Measurements from ENCODE around the gene PWP2.
"Not testable (repeated sequence)": the region's sequence is repeated elsewhere in the genome, so short reads cannot be mapped to it uniquely, and the experiment has no call there.

PWP2 gene

DNA sequence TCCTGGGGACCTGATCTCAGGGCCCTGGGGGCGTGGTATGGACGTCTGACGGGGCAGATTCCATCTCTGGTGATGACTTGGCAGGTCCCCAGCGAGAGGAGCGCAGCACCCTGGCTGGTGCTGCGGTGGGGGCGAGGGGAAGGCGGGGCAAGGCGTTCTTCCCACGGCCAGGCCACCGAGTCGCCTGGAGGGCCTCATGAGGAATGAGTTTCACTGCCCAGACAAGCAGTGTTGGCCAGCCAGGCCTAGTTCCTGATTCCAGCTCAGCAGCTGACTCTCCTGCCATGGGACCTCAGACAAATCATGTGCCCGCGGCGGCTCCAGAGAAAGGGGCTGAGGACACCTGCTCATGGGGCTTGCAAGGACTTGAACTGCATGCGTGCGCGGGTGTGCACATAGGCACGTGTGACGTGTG lies 47.6 kb downstream of the PWP2 start:
- whole genome bisulfite sequencing, 2 experiments (ENCODE audit: insufficient coverage in 2 of 2): no CpG with 5 or more reads among the region's 20 CpGs

DNA sequence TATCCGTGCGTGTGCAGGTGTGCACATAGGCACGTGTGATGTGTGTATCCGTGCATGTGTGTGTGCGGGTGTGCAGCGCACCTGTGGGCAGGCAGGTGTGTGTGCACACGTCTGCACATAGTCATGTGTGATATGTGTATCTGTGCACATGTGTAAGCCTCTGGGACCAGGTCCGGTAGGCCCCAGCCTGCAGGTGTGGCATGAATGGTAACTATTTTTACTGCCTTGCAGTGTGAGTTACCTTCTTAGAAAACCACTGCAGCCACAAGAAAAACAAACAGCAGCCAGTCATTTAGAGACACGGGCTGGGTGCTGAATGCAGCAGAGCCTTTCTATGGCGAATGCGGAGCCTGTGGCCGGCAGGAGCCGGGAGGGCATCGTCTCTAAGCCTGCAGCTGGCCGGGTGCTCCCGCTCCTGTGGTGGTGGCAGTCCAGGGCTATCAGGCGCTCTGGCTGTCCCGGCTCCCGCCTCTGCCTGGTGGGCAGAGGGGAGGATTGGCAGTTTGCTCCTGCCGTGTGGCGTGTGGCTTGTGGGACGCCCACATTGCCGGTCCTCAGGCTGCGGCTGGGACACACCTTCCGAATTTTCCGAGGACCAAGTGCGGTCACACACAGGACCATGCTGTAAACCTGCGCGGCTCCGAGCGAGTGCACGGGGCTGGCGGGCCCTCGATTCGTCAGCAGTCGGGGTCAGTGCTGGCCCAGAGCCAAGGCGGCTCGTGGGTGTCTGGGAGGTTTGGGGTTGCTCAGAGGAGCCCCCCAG lies 48.2 kb downstream of the PWP2 start:
- not testable (repeated sequence) for H3K4me3 ChIP-seq (ENCODE audit: extremely low read depth, insufficient read depth, low read length, poor library complexity, severe bottlenecking); H3K36me3 ChIP-seq (ENCODE audit: control insufficient read depth, insufficient read depth, low read length); H3K9me3 ChIP-seq (ENCODE audit: control insufficient read depth, low read length); H3K27ac ChIP-seq (ENCODE audit: low read depth, low read length, severe bottlenecking); H3K4me1 ChIP-seq (ENCODE audit: control insufficient read depth, insufficient read depth, low read length, poor library complexity, severe bottlenecking)
- no CpG with 5 or more reads among the region's 38 CpGs for WGBS, 2 experiments (ENCODE audit: insufficient coverage in 2 of 2)

More for the DNA sequence above, 47.6 kb downstream of the PWP2 start:
- H3K36me3 ChIP-seq (ENCODE audit: control insufficient read depth, insufficient read depth, low read length); H3K4me3 ChIP-seq (ENCODE audit: extremely low read depth, insufficient read depth, low read length, poor library complexity, severe bottlenecking); H3K27ac ChIP-seq (ENCODE audit: low read depth, low read length, severe bottlenecking); H3K9me3 ChIP-seq (ENCODE audit: control insufficient read depth, low read length); H3K4me1 ChIP-seq (ENCODE audit: control insufficient read depth, insufficient read depth, low read length, poor library complexity, severe bottlenecking): not testable (repeated sequence)

DNA sequence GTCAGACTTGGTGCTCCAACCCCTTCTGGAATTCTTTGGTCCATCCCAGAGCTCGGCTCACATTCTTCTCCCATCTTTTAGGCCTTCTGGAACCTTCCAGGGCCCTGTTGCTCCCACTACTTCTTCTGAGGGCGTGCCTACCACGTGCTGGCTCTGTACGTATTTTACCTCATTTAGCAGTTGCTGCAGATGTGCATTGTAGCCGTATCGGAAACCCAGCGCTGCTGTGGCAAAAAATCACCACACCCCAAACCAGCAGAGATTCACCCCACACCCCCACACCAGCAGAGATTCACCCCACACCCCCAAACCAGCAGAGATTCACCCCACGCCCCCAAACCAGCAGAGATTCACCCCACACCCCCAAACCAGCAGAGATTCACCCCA lies 48.8 kb downstream of the PWP2 start:
- not testable (repeated sequence) for H3K27ac ChIP-seq (ENCODE audit: low read depth, low read length, severe bottlenecking); H3K4me3 ChIP-seq (ENCODE audit: extremely low read depth, insufficient read depth, low read length, poor library complexity, severe bottlenecking); H3K9me3 ChIP-seq (ENCODE audit: control insufficient read depth, low read length); H3K4me1 ChIP-seq (ENCODE audit: control insufficient read depth, insufficient read depth, low read length, poor library complexity, severe bottlenecking); H3K36me3 ChIP-seq (ENCODE audit: control insufficient read depth, insufficient read depth, low read length)
- WGBS, 2 experiments (ENCODE audit: insufficient coverage in 2 of 2): no CpG with 5 or more reads among the region's 8 CpGs

DNA sequence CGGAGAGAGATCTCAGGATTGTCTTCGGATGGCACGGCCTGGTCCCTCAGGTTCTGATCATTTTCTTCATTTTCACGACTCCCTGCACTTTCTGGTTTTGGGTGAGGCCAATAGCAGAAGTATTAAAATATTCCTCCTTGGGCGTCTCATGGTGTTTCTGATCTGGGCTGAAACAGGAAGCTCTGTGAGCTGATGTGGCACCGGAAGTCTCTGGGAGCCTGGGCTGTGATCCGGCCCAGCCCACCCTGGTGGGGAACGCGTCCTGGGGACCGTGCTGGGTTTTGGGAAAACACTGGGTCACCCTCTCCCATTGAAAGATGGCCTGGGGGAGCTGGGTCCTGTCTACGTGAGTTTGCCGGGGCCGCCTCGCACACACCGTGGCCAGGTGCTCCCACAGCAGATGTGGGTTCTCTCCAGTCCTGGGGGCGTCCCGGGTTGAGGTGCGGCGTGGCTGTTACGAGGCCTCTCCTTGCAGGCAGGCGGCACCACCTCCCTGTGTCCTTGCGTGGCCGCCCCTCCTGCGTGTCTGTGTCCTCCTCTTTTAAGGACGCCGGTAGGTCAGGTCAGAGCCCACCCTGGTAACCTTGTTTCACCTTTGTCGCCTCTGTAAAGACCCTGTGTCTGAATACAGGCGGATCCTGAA lies 50.4 kb downstream of the PWP2 start:
- not testable (repeated sequence) for H3K27ac ChIP-seq (ENCODE audit: low read depth, low read length, severe bottlenecking); H3K4me1 ChIP-seq (ENCODE audit: control insufficient read depth, insufficient read depth, low read length, poor library complexity, severe bottlenecking); H3K9me3 ChIP-seq (ENCODE audit: control insufficient read depth, low read length); H3K36me3 ChIP-seq (ENCODE audit: control insufficient read depth, insufficient read depth, low read length); H3K4me3 ChIP-seq (ENCODE audit: extremely low read depth, insufficient read depth, low read length, poor library complexity, severe bottlenecking)
- WGBS, 2 experiments (ENCODE audit: insufficient coverage in 2 of 2): no CpG with 5 or more reads among the region's 28 CpGs

DNA sequence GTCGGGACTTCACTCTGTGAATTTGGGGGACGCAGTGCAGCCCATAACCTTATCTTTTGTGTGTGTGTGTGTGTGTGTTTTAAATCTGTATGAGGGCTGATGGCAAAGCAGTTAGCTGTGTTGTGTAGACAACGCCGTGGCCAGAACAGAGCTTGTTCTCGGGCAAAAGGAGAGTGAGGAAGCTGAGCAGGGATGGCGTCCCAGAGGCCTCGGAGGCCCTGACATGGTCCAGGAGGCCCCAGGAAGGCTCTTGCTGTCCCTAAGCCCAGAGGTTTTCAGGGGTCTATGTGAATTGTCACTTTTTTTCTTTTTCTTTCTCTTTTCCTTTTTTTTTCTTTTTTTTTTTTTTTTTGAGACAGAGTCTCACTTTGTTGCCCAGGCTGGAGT lies 50.9 kb downstream of the PWP2 start:
- not testable (repeated sequence) for H3K9me3 ChIP-seq (ENCODE audit: control insufficient read depth, low read length); H3K36me3 ChIP-seq (ENCODE audit: control insufficient read depth, insufficient read depth, low read length); H3K4me1 ChIP-seq (ENCODE audit: control insufficient read depth, insufficient read depth, low read length, poor library complexity, severe bottlenecking); H3K4me3 ChIP-seq (ENCODE audit: extremely low read depth, insufficient read depth, low read length, poor library complexity, severe bottlenecking); H3K27ac ChIP-seq (ENCODE audit: low read depth, low read length, severe bottlenecking)
- WGBS, 2 experiments (ENCODE audit: insufficient coverage in 2 of 2): no CpG with 5 or more reads among the region's 7 CpGs

DNA sequence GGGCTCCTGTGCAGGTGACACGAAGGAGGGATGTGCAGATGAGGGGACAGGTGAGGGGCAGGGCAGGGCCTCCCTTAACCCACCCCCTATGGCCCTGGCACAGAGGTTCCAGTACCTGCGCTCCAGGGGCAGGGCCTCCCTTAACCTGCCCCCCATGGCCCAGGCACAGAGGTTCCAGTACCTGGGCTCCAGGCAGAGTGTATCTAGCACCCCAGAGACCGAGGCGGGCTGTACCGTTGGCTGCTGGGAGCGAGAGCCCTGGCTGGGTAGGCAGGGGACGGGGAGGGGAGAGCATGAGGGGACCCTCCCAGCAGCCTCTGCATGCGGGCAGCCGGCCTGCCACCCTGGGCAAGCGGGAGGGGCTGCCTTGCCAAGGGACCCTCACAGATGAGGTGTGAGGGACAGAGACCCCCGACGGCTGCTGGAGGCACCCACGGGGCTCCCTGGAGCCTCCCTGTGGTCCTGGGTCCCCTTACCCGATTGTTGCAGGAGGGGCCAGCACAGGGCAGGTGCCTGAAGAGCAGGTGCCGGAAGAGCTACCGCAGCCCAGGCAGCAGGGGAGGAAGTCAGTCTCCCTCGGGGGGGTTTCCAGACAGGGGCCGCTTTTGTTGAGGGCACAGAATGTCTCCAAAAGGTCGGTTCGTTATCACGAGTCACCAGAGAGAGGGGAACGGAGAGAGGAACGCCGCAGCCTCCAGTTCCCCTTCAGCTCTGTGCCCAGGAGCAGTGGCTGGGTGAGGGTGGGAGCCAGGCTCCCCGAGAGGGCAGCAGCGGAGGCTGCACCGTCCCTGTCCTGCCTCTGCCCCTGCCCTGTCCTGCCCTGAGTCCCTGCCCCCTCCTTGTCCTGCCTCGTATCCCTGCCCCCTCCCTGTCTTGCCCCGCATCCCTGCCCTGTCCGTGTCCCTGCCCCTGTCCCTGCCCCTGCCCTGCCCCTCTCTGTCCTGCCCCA lies 52.4 kb downstream of the PWP2 start:
- H3K4me1 ChIP-seq (ENCODE audit: control insufficient read depth, insufficient read depth, low read length, poor library complexity, severe bottlenecking); H3K27ac ChIP-seq (ENCODE audit: low read depth, low read length, severe bottlenecking); H3K9me3 ChIP-seq (ENCODE audit: control insufficient read depth, low read length); H3K36me3 ChIP-seq (ENCODE audit: control insufficient read depth, insufficient read depth, low read length); H3K4me3 ChIP-seq (ENCODE audit: extremely low read depth, insufficient read depth, low read length, poor library complexity, severe bottlenecking): not testable (repeated sequence)
- WGBS, 2 experiments (ENCODE audit: insufficient coverage in 2 of 2): no CpG with 5 or more reads among the region's 30 CpGs

DNA sequence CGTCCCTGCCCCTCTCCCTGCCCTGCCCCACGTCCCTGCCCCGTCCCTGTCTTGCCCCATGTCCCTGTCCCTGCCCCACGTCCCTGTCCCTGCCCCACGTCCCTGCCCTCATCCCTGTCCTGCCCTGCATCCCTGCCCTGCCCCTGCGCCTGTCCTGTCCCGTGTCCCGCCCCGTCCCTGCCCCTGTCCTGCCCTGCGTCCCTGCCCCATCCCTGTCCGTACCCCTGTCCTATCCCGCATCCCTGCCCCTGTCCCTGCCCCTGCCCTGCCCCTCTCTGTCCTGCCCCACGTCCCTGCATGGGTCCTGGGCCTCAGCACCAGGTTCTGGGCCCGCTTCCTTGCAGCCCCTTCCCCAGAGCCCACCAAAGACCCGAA lies 53.1 kb downstream of the PWP2 start:
- not testable (repeated sequence) for H3K36me3 ChIP-seq (ENCODE audit: control insufficient read depth, insufficient read depth, low read length); H3K4me3 ChIP-seq (ENCODE audit: extremely low read depth, insufficient read depth, low read length, poor library complexity, severe bottlenecking); H3K27ac ChIP-seq (ENCODE audit: low read depth, low read length, severe bottlenecking); H3K4me1 ChIP-seq (ENCODE audit: control insufficient read depth, insufficient read depth, low read length, poor library complexity, severe bottlenecking); H3K9me3 ChIP-seq (ENCODE audit: control insufficient read depth, low read length)
- WGBS, 2 experiments (ENCODE audit: insufficient coverage in 2 of 2): no CpG with 5 or more reads among the region's 15 CpGs

DNA sequence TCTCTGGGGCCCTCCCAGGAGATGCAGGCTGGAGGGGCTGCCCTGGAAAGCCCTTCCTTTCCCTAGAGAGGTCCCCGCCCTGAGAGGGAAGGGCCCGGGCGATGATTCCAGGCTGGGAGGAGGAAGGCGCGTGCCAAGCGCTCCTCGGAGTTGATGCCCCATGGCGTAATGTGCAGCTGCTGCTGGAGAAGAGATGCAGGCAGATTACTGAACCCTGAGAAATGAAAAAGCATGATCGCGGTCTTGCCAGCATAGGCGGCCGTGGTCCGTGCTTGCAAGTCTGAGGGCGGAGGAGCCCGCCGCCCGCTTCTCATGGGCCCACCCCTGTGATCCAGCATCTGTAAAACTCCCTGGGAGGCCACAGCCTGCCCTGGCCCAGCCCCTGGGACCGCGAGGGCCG lies 53.6 kb downstream of the PWP2 start:
- H3K36me3 ChIP-seq (ENCODE audit: control insufficient read depth, insufficient read depth, low read length); H3K4me3 ChIP-seq (ENCODE audit: extremely low read depth, insufficient read depth, low read length, poor library complexity, severe bottlenecking); H3K9me3 ChIP-seq (ENCODE audit: control insufficient read depth, low read length); H3K27ac ChIP-seq (ENCODE audit: low read depth, low read length, severe bottlenecking); H3K4me1 ChIP-seq (ENCODE audit: control insufficient read depth, insufficient read depth, low read length, poor library complexity, severe bottlenecking): not testable (repeated sequence)
- no CpG with 5 or more reads among the region's 20 CpGs for WGBS, 2 experiments (ENCODE audit: insufficient coverage in 2 of 2)

DNA sequence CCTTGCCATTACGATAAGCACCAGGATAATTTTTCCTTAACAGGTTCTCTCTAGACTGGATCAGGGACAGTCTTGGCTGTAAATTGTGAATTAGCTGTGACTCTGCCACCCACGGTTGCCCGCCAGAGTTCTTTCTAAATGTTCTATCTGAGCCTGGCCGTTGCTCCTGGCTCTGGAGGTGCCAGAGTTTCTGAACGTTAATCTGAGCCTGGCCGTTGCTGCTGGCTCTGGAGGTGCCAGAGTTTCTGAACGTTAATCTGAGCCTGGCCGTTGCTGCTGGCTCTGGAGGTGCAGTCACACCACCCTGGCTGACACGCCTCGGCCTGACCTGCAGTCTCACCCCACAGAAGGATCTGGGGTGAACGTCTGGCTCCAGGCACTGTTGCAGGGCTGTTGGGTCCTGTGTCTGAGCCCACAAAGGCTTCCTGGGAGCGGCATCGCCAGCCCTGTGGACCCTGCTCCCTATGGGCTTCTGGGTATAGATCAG lies 56.0 kb downstream of the PWP2 start:
- no CpG with 5 or more reads among the region's 13 CpGs for WGBS, 2 experiments (ENCODE audit: insufficient coverage in 2 of 2)
- not testable (repeated sequence) for H3K36me3 ChIP-seq (ENCODE audit: control insufficient read depth, insufficient read depth, low read length); H3K4me1 ChIP-seq (ENCODE audit: control insufficient read depth, insufficient read depth, low read length, poor library complexity, severe bottlenecking); H3K4me3 ChIP-seq (ENCODE audit: extremely low read depth, insufficient read depth, low read length, poor library complexity, severe bottlenecking); H3K27ac ChIP-seq (ENCODE audit: low read depth, low read length, severe bottlenecking); H3K9me3 ChIP-seq (ENCODE audit: control insufficient read depth, low read length)

DNA sequence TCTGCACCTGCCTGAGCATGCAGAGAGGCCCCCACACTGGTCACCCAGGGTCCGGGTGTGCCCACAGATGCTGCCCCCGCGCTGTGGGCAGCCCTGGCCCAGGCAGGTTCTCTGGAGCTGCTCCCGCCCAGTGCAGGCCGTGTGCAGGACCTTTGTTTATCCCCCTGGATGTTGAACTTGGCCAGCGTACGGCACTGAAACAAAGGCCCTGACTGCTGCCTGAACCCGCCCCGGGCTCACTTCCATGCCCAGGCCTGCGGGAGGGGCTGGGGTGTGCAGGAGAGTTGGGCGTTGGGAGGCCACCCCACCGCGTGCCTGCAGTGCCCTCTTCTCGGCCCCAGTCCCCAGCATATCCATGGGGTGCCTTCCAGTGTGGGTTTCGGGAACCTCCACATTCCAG lies 58.7 kb downstream of the PWP2 start:
- not testable (repeated sequence) for H3K27ac ChIP-seq (ENCODE audit: low read depth, low read length, severe bottlenecking); H3K4me1 ChIP-seq (ENCODE audit: control insufficient read depth, insufficient read depth, low read length, poor library complexity, severe bottlenecking); H3K9me3 ChIP-seq (ENCODE audit: control insufficient read depth, low read length); H3K36me3 ChIP-seq (ENCODE audit: control insufficient read depth, insufficient read depth, low read length); H3K4me3 ChIP-seq (ENCODE audit: extremely low read depth, insufficient read depth, low read length, poor library complexity, severe bottlenecking)
- no CpG with 5 or more reads among the region's 15 CpGs for WGBS, 2 experiments (ENCODE audit: insufficient coverage in 2 of 2)

DNA sequence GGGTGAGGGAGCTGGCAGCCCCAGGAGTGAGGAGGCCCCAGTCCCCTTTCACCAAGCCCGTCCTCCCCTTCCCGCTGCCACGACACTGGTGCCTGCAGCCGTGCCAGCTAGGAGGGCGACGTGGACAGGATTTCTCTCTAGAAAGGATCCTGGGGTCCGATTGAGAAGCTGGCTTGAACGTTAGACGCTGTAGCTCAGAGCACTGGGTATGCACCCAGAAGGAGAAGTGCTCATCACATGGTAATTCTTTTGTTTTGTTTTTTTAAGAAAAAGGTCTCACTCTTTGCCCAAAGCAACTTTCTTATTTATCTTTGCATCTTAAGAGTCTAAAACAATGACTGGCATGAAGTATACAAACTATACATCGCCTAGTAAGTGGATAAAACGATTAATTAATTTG lies 60.3 kb downstream of the PWP2 start:
- not testable (repeated sequence) for H3K4me3 ChIP-seq (ENCODE audit: extremely low read depth, insufficient read depth, low read length, poor library complexity, severe bottlenecking); H3K27ac ChIP-seq (ENCODE audit: low read depth, low read length, severe bottlenecking); H3K4me1 ChIP-seq (ENCODE audit: control insufficient read depth, insufficient read depth, low read length, poor library complexity, severe bottlenecking); H3K36me3 ChIP-seq (ENCODE audit: control insufficient read depth, insufficient read depth, low read length); H3K9me3 ChIP-seq (ENCODE audit: control insufficient read depth, low read length)
- WGBS, 2 experiments (ENCODE audit: insufficient coverage in 2 of 2): no CpG with 5 or more reads among the region's 11 CpGs
